GM23338 (cell line): ENCODE data around the gene OPN3.

Experiments used
- CREB1 ChIP-seq: fragments of 250-450 bp; sonication (Bioruptor Pico); IDR thresholded peaks from 2 replicates; pipeline ENCODE4 v1.5.0; 2020; ENCODE audit warnings: low read depth, mild to moderate bottlenecking, moderate library complexity
- CTCF ChIP-seq, 2 experiments: fragments of 200-600 bp in 1 of 2; sonication (generic) in 1 of 2; conservative IDR thresholded peaks; 2 replicates each; pipeline versions ENCODE4 v1.5.1 to v1.6.1; 2016 to 2017; ENCODE audit warnings: antibody characterized with exemption in 2 of 2, low read depth in 2 of 2, mild to moderate bottlenecking in 2 of 2, moderate library complexity in 1 of 2
- EZH2 ChIP-seq: fragments of 200-600 bp; sonication (generic); IDR thresholded peaks from one replicate; pipeline ENCODE4 v1.8.0; 2017; ENCODE audit warnings: antibody characterized with exemption, mild to moderate bottlenecking, low read depth; ENCODE audit not compliant: unreplicated experiment
- POLR2AphosphoS5 ChIP-seq: IDR thresholded peaks from 2 replicates; pipeline ENCODE4 v1.6.1; 2016; ENCODE audit warnings: antibody characterized with exemption, low read depth
- REST ChIP-seq: IDR thresholded peaks from one replicate; pipeline ENCODE4 v1.6.1; 2018; ENCODE audit warnings: antibody characterized with exemption; ENCODE audit not compliant: unreplicated experiment
- STAT1 ChIP-seq: IDR thresholded peaks from one replicate; pipeline ENCODE4 v1.6.1; 2016; ENCODE audit warnings: antibody characterized with exemption; ENCODE audit not compliant: unreplicated experiment

GRCh38 chr1:241636291-241636690 is 3.9 kb downstream of the OPN3 start:
- TF ChIP-seq EZH2: no peak
- TF ChIP-seq POLR2AphosphoS5: no peak
- no peak for TF ChIP-seq CTCF (conservative IDR thresholded peaks at IDR 0.05; ENCODE audit: low read depth in 2 of 2)
- TF ChIP-seq REST: no peak
- TF ChIP-seq CREB1: no peak
- TF ChIP-seq STAT1: no peak
